Type B pancreatic cell (in vitro differentiated cells): Measurements from ENCODE around the gene KLRC2. TPM values are rescaled to one million over a fixed set of nuclear protein-coding genes. Genes with fewer than 3 reads are reported as not detected.

Source experiments
- DNase-seq: peaks from one replicate; pipeline ENCODE4 v3.0.0; 2021; ENCODE audit warnings: mixed read lengths; ENCODE audit not compliant: unreplicated experiment; ENCODE audit errors: extremely low spot score
- H3K27ac Mint-ChIP-seq: 2 replicates; pipeline ENCODE4 v1.8.0; 2021; ENCODE audit warnings: mild to moderate bottlenecking, mixed read lengths
- H3K27me3 Mint-ChIP-seq: 2 replicates; pipeline ENCODE4 v1.8.0; 2021; ENCODE audit warnings: mixed read lengths
- H3K36me3 Mint-ChIP-seq: 2 replicates; pipeline ENCODE4 v1.8.0; 2021; ENCODE audit warnings: mixed read lengths
- H3K4me1 Mint-ChIP-seq: one replicate; pipeline ENCODE4 v1.8.0; 2021; ENCODE audit warnings: mixed read lengths; ENCODE audit not compliant: unreplicated experiment
- H3K4me3 Mint-ChIP-seq: 2 replicates; pipeline ENCODE4 v1.8.0; 2021; ENCODE audit warnings: mild to moderate bottlenecking, mixed read lengths
- H3K9me3 Mint-ChIP-seq: 2 replicates; pipeline ENCODE4 v1.8.0; 2021; ENCODE audit warnings: mixed read lengths
- CTCF ChIP-seq: fragments of 200-600 bp; sonication (generic); conservative IDR thresholded peaks from 2 replicates; pipeline ENCODE4 v1.5.0; 2021; ENCODE audit warnings: antibody characterized with exemption, mild to moderate bottlenecking
- total RNA-seq: library from RNA; stranded (reverse); gene quantifications from 2 replicates; pipeline ENCODE4 v1.2.1, GENCODE V29; 2021; ENCODE audit warnings: low replicate concordance

Gene KLRC2
- total RNA-seq, 1 donor from 2014 or later: 0.75 TPM

DNA sequence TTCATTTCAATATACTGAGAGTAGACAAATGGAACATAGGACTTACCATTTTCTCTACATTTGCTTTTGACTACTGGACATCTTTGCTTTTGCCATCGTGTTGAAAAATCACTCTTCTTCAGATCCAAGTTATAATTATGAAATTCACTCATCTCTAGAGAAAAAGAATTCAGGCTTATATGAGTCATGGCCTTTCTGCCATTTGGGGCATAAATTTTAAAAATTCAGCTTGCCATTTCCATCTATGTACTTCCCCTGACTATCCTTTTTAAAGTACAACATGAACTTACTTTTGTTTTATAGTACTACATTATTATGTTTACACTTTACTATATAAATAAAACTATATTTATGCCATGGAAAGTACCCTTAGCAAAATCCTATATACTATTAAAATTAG, 49.0 kb downstream of the KLRC2 start:
- Mint-ChIP-seq H3K9me3 (no peaks in the 10 kb centered on the region), H3K4me3 (no peak overlapping the region), H3K27me3 (no peaks in the 10 kb centered on the region), H3K36me3 (peaks cover 5% of the 10 kb centered on the region), H3K27ac (no peak overlapping the region), H3K4me1 (no peaks in the 10 kb centered on the region)
- TF ChIP-seq CTCF: no peak
- no peak for DNase-seq

- H3K9me3 Mint-ChIP-seq: peaks cover 4% of the 10 kb centered on the region
- no peak overlapping the region for H3K27ac Mint-ChIP-seq
- no peak for TF ChIP-seq CTCF
- H3K4me1 Mint-ChIP-seq: no peaks in the 10 kb centered on the region
- DNase-seq: no peak
- peaks cover 13% of the 10 kb centered on the region for H3K36me3 Mint-ChIP-seq
- no peak overlapping the region for H3K4me3 Mint-ChIP-seq
- no peaks in the 10 kb centered on the region for H3K27me3 Mint-ChIP-seq
These were observed 50.6 kb downstream of the KLRC2 start for GRCh38 chr12:10385166-10385613.

- no peak overlapping the region for H3K27ac Mint-ChIP-seq
- DNase-seq: no peak
These were observed 51.6 kb downstream of the KLRC2 start for GRCh38 chr12:10384191-10384590.

DNA sequence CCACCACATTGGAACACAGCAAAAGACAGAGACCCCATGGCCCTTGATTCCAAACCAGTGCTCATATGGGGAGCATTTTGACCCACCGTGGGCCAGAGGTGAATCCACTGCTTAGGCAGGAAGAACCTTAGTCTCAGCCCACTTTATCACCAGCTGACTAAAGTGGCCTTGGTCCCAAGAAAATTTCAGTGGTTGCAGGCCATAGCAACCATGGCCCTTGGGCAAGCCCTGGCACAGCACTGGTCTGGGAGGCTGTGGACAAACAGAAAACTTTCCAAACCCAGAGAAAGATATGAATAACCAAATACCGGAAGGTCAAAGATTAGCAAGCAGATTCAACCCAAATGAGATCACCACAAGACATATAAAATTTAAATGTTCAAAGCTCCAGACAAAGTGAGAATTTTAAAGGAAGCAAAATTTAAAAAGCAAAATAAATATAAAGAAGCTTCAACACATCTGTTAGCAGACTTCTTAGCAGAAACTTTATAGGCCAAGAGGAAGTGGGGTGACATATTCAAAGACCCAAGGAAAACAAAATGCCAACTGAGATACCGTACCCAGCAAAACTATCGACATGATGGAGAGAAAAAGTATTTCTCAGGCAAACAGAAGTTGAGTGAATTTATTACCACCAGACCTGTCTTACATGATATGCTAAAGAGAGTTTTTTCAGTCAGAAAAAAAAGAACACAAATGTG, 53.7 kb downstream of the KLRC2 start:
- H3K4me3 Mint-ChIP-seq: no peak overlapping the region
- no peak for DNase-seq
- peaks cover 4% of the 10 kb centered on the region for H3K9me3 Mint-ChIP-seq
- no peaks in the 10 kb centered on the region for H3K27me3 Mint-ChIP-seq
- H3K4me1 Mint-ChIP-seq: no peaks in the 10 kb centered on the region
- TF ChIP-seq CTCF: no peak
- peaks cover 13% of the 10 kb centered on the region for H3K36me3 Mint-ChIP-seq
- no peak overlapping the region for H3K27ac Mint-ChIP-seq

More at GRCh38 chr12:10384191-10384590, 51.6 kb downstream of the KLRC2 start:
- Mint-ChIP-seq H3K27me3 (no peaks in the 10 kb centered on the region), H3K36me3 (peaks cover 13% of the 10 kb centered on the region), H3K9me3 (peaks cover 4% of the 10 kb centered on the region), H3K4me1 (no peaks in the 10 kb centered on the region), H3K4me3 (no peak overlapping the region)
- no peak for TF ChIP-seq CTCF

Other genes with a start within 250 kb of the KLRC2 start
- 43.5 and 252 TPM in 2 replicates for gene GABARAPL1, start 223.1 kb downstream of the KLRC2 start, total RNA-seq
- 0.48 TPM in 1 of 2 replicates, not detected in the other for gene KLRD1, start 128.1 kb downstream of the KLRC2 start, total RNA-seq
- gene KLRK1, start 46.0 kb downstream of the KLRC2 start, total RNA-seq: not detected in 2 replicates
- not detected in 2 replicates for gene KLRC4, start 26.3 kb downstream of the KLRC2 start, total RNA-seq
- gene KLRC3, start 15.4 kb downstream of the KLRC2 start, total RNA-seq: not detected in 2 replicates
- gene KLRC1, start 17.4 kb upstream of the KLRC2 start, total RNA-seq: not detected in 2 replicates
- gene EIF2S3B, start 69.9 kb upstream of the KLRC2 start, total RNA-seq: 0.80 and 0.90 TPM in 2 replicates
- 39.6 and 57.6 TPM in 2 replicates for gene MAGOHB, start 177.6 kb upstream of the KLRC2 start, total RNA-seq
- 0.68 and 8.9 TPM in 2 replicates for gene STYK1, start 238.0 kb upstream of the KLRC2 start, total RNA-seq